ENCODE results near the gene SLC20A1. TPM values are rescaled to one million over a fixed set of nuclear protein-coding genes. Genes with fewer than 3 reads are reported as not detected.

SLC20A1 gene
- total and polyA plus RNA-seq, 3 experiments from 2014 or later: 68.0 to 105 (median 102) TPM

DNA sequence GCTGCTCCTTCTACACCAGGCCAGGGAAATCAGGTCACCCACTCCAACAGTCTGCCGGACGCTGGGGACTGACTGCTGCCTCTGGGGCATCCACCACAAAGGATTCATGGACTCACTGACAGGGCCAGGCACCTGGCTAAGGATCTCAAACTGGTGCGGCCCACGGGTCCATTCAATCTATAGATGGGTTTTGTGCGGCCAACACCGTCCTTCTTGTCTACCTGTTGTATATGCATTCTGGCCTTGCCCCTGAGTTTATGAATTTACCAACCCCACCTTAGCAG, 10.9 kb upstream of the SLC20A1 start:
- Histone ChIP-seq H3K36me3 (ENCODE audit: insufficient read depth, low read length) (no peaks in the 10 kb centered on the region), H3K9me3 (ENCODE audit: low read length) (no peaks in the 10 kb centered on the region), H3K27me3 (ENCODE audit: insufficient read depth, low read length, poor library complexity, severe bottlenecking) (no peaks in the 10 kb centered on the region), H3K27ac (ENCODE audit: low read depth, low read length) (no peak overlapping the region), H3K4me3 (ENCODE audit: low read length) (peak overlapping the region; percentile 6), H3K4me1 (ENCODE audit: insufficient read depth, low read length) (peaks cover 73% of the 10 kb centered on the region)
- Mint-ChIP-seq H3K4me3 (peak overlapping the region; percentile 36 to 89 (median 79)), H3K36me3 (peaks cover 1 to 4% (median 2%) of the 10 kb centered on the region in 3 donors), H3K4me1 (peaks cover 74 to 79% (median 75%) of the 10 kb centered on the region in 3 donors), H3K27me3 (peaks cover 0 to 5% of the 10 kb centered on the region in 2 donors), H3K9me3 (peaks cover 0 to 4% (median 0%) of the 10 kb centered on the region in 5 donors), H3K27ac (peak overlapping the region; percentile 47 to 99 (median 96))
- no peak for DNase-seq
- CTCF ChIA-PET: interaction anchor here (1.0 to 12.6 kb wide), 5 partner anchors 9 to 56 kb away, joined by 3 to 147 read pairs (median 5); partner anchors contain the start of gene SLC20A1
- POLR2A ChIA-PET: interaction anchor here (8.0 kb wide), 1 partner anchor 12 kb away, joined by 96 read pairs; the partner anchor contains the start of gene SLC20A1

DNA sequence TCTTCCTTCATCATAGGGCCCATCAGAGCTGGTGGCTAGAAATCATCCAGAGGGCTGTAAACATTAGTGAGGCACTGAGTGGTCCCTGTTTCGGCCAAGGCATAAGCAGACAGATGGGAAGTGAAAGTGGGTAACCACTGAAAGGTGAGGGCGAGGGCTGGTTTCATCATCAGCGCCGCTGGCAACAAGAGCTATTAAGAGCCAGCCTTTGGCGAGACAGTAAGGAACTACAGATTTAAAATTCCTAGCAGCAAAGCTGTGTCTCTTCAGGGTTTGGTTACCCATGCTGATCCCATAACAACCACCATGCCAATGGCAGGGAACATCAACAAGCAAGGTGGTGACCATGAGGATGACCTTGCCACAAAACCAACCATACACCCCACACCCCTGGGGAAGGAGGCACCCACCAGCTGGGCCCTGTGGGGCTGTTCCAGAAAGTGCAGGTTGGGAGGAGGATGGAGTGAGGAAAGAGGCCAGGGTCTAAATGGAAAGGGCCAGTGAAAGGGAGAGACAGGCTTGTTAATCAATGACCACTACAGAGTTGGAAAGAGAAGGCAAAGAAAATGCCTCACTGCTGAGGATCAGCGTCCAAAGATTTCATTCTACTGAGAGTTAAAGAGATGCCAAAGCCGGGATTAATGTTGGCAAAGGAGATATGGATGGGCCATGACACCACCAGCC, 9.0 kb upstream of the SLC20A1 start:
- Histone ChIP-seq H3K4me3 (ENCODE audit: low read length) (peak overlapping the region; percentile 0), H3K4me1 (ENCODE audit: insufficient read depth, low read length) (peaks cover 55% of the 10 kb centered on the region), H3K9me3 (ENCODE audit: low read length) (no peaks in the 10 kb centered on the region), H3K36me3 (ENCODE audit: insufficient read depth, low read length) (no peaks in the 10 kb centered on the region), H3K27me3 (ENCODE audit: insufficient read depth, low read length, poor library complexity, severe bottlenecking) (no peaks in the 10 kb centered on the region), H3K27ac (ENCODE audit: low read depth, low read length) (no peak overlapping the region)
- Mint-ChIP-seq H3K27ac (peak overlapping the region; percentile 26 to 99 (median 87)), H3K9me3 (no peaks in the 10 kb centered on the region), H3K36me3 (peaks cover 0 to 5% (median 0%) of the 10 kb centered on the region in 3 donors), H3K4me1 (peaks cover 62 to 71% (median 66%) of the 10 kb centered on the region in 3 donors), H3K27me3 (peaks cover 0 to 3% of the 10 kb centered on the region in 2 donors), H3K4me3 (peak overlapping the region in 4 of 7 donors; percentile 40 to 89 (median 66))
- peak in 1 of 5 donors; percentile 41 for DNase-seq
- CTCF ChIA-PET: interaction anchor here (0.9 to 2.8 kb wide), 3 partner anchors 8 to 54 kb away, joined by 4 to 20 read pairs (median 5); no protein-coding TSS in a partner anchor
- POLR2A ChIA-PET: interaction anchor here (0.6 to 1.0 kb wide), 2 partner anchors 8 to 100 kb away, joined by 3 to 4 read pairs; no protein-coding TSS in a partner anchor

DNA sequence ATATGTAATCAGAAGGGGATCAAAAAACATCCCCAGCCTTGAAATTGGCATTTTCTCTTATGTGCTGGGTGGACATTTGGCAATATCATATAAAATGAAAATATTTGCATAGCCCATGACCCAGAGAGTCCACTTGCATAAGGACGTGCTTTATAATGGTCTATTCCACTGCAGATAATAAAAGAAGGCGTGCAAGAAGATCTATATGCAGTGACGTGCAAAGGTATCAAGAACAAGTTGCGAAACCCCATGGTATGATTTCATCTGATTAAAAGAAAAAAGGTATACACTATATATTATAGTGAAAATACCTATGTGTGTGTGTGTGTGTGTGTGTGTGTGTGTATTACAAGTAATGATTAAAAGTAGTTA, 8.5 kb upstream of the SLC20A1 start:
- H3K27ac Mint-ChIP-seq: peak overlapping the region in 3 of 8 donors; percentile 14 to 97 (median 32)
- CTCF ChIA-PET: interaction anchor here (0.9 kb wide), 1 partner anchor 8 kb away, joined by 5 read pairs; no protein-coding TSS in a partner anchor

DNA sequence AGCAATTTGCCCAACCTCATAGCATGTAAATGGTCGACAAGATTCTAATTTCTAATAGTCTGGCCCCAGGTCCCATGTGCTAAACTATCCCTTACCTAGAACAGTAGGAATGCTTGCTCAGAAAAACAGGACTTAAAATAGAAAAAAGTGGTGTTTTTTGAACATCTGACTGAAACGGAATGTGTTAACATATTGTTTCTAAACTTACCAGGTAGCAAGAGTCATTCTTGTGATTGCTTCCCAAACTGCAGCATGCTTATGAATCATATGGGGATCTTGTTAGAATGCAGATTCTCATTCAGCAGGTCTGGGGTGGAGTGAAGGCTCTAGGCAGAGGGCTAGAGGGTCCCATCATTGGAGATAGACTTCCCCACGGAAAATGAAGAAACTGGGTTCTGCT, 5.8 kb upstream of the SLC20A1 start:
- Mint-ChIP-seq H3K9me3 (no peaks in the 10 kb centered on the region), H3K4me1 (peaks cover 56 to 67% (median 62%) of the 10 kb centered on the region in 3 donors), H3K27ac (no peak overlapping the region), H3K27me3 (peaks cover 0 to 3% of the 10 kb centered on the region in 2 donors), H3K36me3 (peaks cover 0 to 6% (median under 1%) of the 10 kb centered on the region in 3 donors), H3K4me3 (no peak overlapping the region)
- DNase-seq: no peak
- Histone ChIP-seq H3K27ac (ENCODE audit: low read depth, low read length) (no peak overlapping the region), H3K4me1 (ENCODE audit: insufficient read depth, low read length) (peaks cover 37% of the 10 kb centered on the region), H3K9me3 (ENCODE audit: low read length) (no peaks in the 10 kb centered on the region), H3K4me3 (ENCODE audit: low read length) (no peak overlapping the region), H3K36me3 (ENCODE audit: insufficient read depth, low read length) (no peaks in the 10 kb centered on the region), H3K27me3 (ENCODE audit: insufficient read depth, low read length, poor library complexity, severe bottlenecking) (no peaks in the 10 kb centered on the region)
- POLR2A ChIA-PET: no interaction called here
- CTCF ChIA-PET: no interaction called here

More for the DNA sequence above, 8.5 kb upstream of the SLC20A1 start:
- no peak overlapping the region for H3K4me3 ChIP-seq (ENCODE audit: low read length)
- H3K27ac ChIP-seq (ENCODE audit: low read depth, low read length): no peak overlapping the region
- Mint-ChIP-seq H3K27me3 (peaks cover 0 to 3% of the 10 kb centered on the region in 2 donors), H3K4me3 (no peak overlapping the region), H3K9me3 (no peaks in the 10 kb centered on the region), H3K36me3 (peaks cover 0 to 6% (median 0%) of the 10 kb centered on the region in 3 donors), H3K4me1 (peaks cover 61 to 70% (median 63%) of the 10 kb centered on the region in 3 donors)
- no peaks in the 10 kb centered on the region for H3K9me3 ChIP-seq (ENCODE audit: low read length)
- DNase-seq: no peak
- H3K4me1 ChIP-seq (ENCODE audit: insufficient read depth, low read length): peaks cover 49% of the 10 kb centered on the region
- no peaks in the 10 kb centered on the region for H3K27me3 ChIP-seq (ENCODE audit: insufficient read depth, low read length, poor library complexity, severe bottlenecking)
- POLR2A ChIA-PET: interaction anchor here (0.6 to 1.0 kb wide), 3 partner anchors 7 to 99 kb away, joined by 3 to 4 read pairs (median 3); partner anchors contain the start of gene CHCHD5
- no peaks in the 10 kb centered on the region for H3K36me3 ChIP-seq (ENCODE audit: insufficient read depth, low read length)

DNA sequence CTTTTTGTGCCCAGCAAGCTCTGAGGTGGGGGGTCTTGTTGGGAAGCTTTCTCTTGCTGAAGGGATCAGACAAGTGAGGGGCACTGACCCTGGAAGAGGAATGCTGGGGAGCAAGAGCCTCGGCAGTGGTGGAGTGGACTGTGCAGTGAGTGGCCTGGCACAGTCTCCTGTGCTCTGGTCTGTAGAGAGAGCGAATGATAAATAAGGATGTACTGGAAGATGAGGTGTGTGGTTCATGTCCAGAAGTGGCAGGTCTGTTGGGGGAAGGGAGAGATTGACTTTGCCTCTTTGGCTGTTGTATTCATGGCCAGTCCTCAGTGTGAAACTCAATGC, 5.3 kb upstream of the SLC20A1 start:
- POLR2A ChIA-PET: no interaction called here
- peak overlapping the region in 1 of 8 donors; percentile 20 for H3K27ac Mint-ChIP-seq

DNA sequence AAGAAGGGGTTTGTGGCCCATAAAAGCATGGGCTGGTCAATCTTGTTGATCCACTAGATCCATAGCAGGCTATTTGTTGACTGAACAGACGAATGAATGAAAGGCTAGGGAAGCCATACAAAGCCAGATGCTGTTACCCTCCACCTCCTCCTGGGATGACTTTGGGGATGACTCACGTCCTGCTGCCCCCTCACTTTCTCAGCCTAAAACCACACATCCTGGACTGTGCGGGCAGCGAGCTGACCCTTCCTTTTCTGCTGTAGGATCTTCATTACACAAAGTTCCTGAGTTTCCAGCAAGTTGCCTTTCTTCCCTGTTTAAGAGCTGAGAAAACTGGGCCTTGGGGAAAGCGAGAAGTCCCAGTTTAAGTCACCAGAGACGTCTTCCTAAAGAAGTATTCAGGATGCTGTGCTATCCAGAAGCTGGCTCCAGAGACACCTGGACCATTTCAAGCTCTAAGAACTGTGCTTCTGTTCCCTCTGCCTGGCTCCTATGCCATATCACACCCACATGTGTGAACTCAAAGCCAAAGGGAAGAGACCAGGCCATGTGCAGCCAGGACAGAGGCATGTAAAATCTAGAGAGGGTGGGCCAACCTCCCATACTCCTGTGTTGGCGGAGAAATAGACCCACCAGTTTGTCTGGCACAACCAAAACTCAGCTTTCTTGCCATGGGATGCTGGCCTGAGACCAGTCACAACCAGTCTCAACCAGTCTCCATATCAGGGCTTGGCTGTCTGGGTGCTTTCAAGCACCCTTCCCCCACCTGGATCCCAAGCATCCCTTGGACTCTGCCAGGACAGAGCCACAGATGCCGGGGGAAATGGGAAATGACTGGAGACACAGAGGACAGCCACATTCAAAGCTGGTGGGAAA, 4.7 kb upstream of the SLC20A1 start:
- no peak for DNase-seq
- no peak overlapping the region for H3K4me3 ChIP-seq (ENCODE audit: low read length)
- ChIA-PET CTCF (interaction anchor here (1.2 to 8.4 kb wide), 2 partner anchors 11 kb away, joined by 3 to 147 read pairs; no protein-coding TSS in a partner anchor), POLR2A (interaction anchor here (0.6 to 0.9 kb wide), 2 partner anchors 9 to 1794 kb away, joined by 3 to 4 read pairs; no protein-coding TSS in a partner anchor)
- Mint-ChIP-seq H3K4me1 (peaks cover 47 to 58% (median 53%) of the 10 kb centered on the region in 3 donors), H3K9me3 (no peaks in the 10 kb centered on the region), H3K36me3 (peaks cover 0 to 5% (median 4%) of the 10 kb centered on the region in 3 donors), H3K4me3 (peak overlapping the region in 1 of 7 donors; percentile 45), H3K27me3 (no peaks in the 10 kb centered on the region), H3K27ac (peak overlapping the region in 4 of 8 donors; percentile 20 to 77 (median 54))
- no peaks in the 10 kb centered on the region for H3K36me3 ChIP-seq (ENCODE audit: insufficient read depth, low read length)
- H3K27ac ChIP-seq (ENCODE audit: low read depth, low read length): no peak overlapping the region
- H3K9me3 ChIP-seq (ENCODE audit: low read length): no peaks in the 10 kb centered on the region
- peaks cover 27% of the 10 kb centered on the region for H3K4me1 ChIP-seq (ENCODE audit: insufficient read depth, low read length)
- no peaks in the 10 kb centered on the region for H3K27me3 ChIP-seq (ENCODE audit: insufficient read depth, low read length, poor library complexity, severe bottlenecking)

More for the DNA sequence above, 5.3 kb upstream of the SLC20A1 start:
- peaks cover 53 to 64% (median 59%) of the 10 kb centered on the region in 3 donors for H3K4me1 Mint-ChIP-seq
- no peaks in the 10 kb centered on the region for H3K9me3 Mint-ChIP-seq
- H3K36me3 Mint-ChIP-seq: peaks cover 0 to 5% (median 4%) of the 10 kb centered on the region in 3 donors
- Histone ChIP-seq H3K4me3 (ENCODE audit: low read length) (no peak overlapping the region), H3K9me3 (ENCODE audit: low read length) (no peaks in the 10 kb centered on the region), H3K27ac (ENCODE audit: low read depth, low read length) (no peak overlapping the region), H3K4me1 (ENCODE audit: insufficient read depth, low read length) (peaks cover 33% of the 10 kb centered on the region), H3K27me3 (ENCODE audit: insufficient read depth, low read length, poor library complexity, severe bottlenecking) (no peaks in the 10 kb centered on the region), H3K36me3 (ENCODE audit: insufficient read depth, low read length) (no peaks in the 10 kb centered on the region)
- peaks cover 0 to 2% of the 10 kb centered on the region in 2 donors for H3K27me3 Mint-ChIP-seq
- DNase-seq: no peak
- H3K4me3 Mint-ChIP-seq: peak overlapping the region in 1 of 7 donors; percentile 45
- CTCF ChIA-PET: interaction anchor here (8.4 kb wide), 1 partner anchor 11 kb away, joined by 147 read pairs; no protein-coding TSS in a partner anchor

DNA sequence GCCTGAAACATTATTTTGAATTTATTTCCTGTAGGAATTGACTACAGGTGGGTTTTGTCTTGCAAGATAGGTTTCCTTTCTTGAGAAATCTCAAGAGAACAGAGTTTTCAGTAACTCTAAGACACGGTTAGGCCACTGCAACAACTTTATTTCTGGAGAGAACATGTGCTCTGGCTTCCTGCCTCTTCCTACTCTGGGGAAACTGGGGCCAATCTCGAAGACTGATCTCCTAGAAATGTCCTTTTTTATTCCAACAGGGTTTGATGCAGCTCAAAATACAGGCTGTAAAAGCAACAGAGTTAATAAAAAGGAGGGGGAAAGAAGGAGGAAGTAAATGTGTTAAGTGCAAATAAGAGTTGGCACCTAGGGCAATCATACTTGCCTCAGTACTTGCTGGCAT, 4.0 kb upstream of the SLC20A1 start:
- POLR2A ChIA-PET: interaction anchor here (0.6 to 0.9 kb wide), 2 partner anchors 10 to 1795 kb away, joined by 3 to 4 read pairs; no protein-coding TSS in a partner anchor
- no peak for DNase-seq
- peaks cover under 1 to 7% (median 5%) of the 10 kb centered on the region in 3 donors for H3K36me3 Mint-ChIP-seq
- no peaks in the 10 kb centered on the region for H3K27me3 Mint-ChIP-seq
- peaks cover 40 to 52% (median 47%) of the 10 kb centered on the region in 3 donors for H3K4me1 Mint-ChIP-seq
- no peak overlapping the region for H3K27ac ChIP-seq (ENCODE audit: low read depth, low read length)
- H3K9me3 ChIP-seq (ENCODE audit: low read length): no peaks in the 10 kb centered on the region
- peak overlapping the region in 1 of 7 donors; percentile 65 for H3K4me3 Mint-ChIP-seq
- no peaks in the 10 kb centered on the region for H3K27me3 ChIP-seq (ENCODE audit: insufficient read depth, low read length, poor library complexity, severe bottlenecking)
- no peak overlapping the region for H3K4me3 ChIP-seq (ENCODE audit: low read length)
- no peaks in the 10 kb centered on the region for H3K36me3 ChIP-seq (ENCODE audit: insufficient read depth, low read length)
- H3K4me1 ChIP-seq (ENCODE audit: insufficient read depth, low read length): peaks cover 21% of the 10 kb centered on the region
- CTCF ChIA-PET: interaction anchor here (1.2 to 8.4 kb wide), 2 partner anchors 10 to 12 kb away, joined by 3 to 147 read pairs; no protein-coding TSS in a partner anchor
- H3K9me3 Mint-ChIP-seq: no peaks in the 10 kb centered on the region
- H3K27ac Mint-ChIP-seq: peak overlapping the region in 3 of 8 donors; percentile 50 to 56 (median 52)

All from CD8-positive, alpha-beta memory T cell (primary cell).